Islet of Langerhans (tissue), 1 donor: ENCODE results near the gene RUNX2.

Experiments used
- FAIRE-seq: peaks from one replicate; lab custom pipeline; 2011; peaks lifted over from hg19 to GRCh38; lab: Jason Lieb, UNC

The RUNX2 gene

GRCh38 chr6:45487645-45488044 is 159.5 kb downstream of the RUNX2 start:
- FAIRE-seq: no peak

GRCh38 chr6:45488269-45488668 is 160.1 kb downstream of the RUNX2 start:
- FAIRE-seq: no peak

DNA sequence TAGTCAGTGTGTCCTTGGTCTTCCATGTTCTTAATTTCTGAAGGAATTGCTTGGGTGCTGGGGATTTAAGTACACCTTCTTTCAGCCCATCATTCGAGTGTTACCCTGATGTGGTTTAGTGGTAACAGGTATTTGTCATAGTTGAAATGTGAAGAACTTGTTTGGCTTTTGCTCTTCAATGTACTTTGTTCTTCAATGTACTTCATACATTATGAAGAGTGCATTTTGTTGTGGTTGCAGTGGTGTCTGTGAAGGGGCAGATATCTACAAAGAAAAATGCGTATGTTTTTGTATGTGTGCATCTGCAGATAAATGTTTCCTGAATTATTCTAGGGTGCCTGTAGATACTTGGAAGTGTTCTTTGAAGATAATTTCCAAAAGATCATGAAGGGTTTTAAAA is 160.8 kb downstream of the RUNX2 start:
- no peak for FAIRE-seq

- no peak for FAIRE-seq
Observed at GRCh38 chr6:45491048-45491735, 163.1 kb downstream of the RUNX2 start.

DNA sequence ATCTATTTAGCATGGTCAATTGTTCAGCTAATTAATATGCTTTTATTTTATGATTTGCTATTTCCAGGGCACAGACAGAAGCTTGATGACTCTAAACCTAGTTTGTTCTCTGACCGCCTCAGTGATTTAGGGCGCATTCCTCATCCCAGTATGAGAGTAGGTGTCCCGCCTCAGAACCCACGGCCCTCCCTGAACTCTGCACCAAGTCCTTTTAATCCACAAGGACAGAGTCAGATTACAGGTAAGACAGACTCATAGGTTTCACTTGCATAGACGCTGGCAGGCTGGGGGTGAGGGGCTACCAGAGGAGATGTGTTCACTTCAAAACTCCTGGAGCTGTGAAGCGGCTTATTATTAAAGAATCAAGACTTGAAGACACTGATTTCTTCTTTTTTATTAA is 163.7 kb downstream of the RUNX2 start:
- FAIRE-seq: no peak

- FAIRE-seq: no peak
Observed at GRCh38 chr6:45493761-45494160, 165.6 kb downstream of the RUNX2 start.

GRCh38 chr6:45494416-45495135 is 166.4 kb downstream of the RUNX2 start:
- FAIRE-seq: no peak

- no peak for FAIRE-seq
Observed at GRCh38 chr6:45495429-45496084, 167.4 kb downstream of the RUNX2 start.

DNA sequence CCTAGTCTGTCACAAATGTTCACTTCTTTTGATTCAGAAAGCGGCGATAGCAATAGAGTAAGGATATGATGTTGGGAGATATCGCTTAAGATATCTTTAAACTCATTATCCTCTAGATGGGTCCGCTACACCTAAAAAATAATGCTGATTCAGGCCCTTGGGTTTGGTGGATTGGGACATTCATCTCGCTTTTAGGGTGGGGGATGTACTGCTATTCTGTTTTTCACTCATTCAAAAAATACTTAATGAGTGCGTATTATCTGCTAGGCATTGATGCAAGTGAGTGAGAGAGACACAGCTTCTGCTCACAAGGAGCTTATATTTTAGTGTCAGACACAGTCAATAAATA is 167.9 kb downstream of the RUNX2 start:
- FAIRE-seq: no peak

DNA sequence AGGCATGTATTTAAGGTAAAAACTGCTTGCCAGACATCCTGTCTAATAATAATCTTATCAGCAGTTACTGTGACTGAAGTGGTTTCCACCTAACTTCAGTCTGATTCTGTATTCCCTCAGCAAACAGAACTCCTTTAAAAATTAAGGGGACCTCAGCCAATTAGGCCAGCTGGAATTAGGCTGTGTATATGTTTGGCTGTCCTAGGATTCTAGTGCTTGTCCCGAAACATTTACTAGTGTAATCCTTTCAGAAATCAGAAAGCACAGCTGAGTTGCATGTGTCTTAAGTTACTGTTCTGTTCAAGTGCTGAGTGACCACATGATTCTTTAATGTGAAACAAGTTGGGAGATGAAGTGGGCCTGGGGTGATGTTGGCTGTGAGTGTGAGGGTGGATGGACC is 170.5 kb downstream of the RUNX2 start:
- no peak for FAIRE-seq

GRCh38 chr6:45500924-45501816 is 173.0 kb downstream of the RUNX2 start:
- no peak for FAIRE-seq

GRCh38 chr6:45502456-45502855 is 174.3 kb downstream of the RUNX2 start:
- no peak for FAIRE-seq

- no peak for FAIRE-seq
Observed at GRCh38 chr6:45504947-45505346, 176.8 kb downstream of the RUNX2 start.

DNA sequence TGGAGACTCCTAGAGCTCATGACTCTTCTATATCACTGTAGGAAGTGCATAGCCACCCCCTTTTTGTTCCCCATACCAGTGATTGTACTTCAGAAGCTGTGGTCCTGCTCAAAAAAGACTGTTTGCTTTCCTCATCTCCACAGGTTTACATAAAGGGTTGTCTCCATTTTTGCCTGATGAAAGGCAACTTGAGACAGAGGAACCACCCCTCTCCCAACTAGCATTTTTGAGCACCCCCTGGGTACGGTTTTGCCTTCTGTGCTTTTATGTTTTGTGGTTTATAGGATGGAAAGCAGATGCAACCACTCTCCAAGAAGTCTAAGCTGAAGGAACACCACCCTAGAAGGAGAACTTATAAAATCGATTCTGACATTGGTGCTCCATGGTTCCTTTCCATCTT is 177.3 kb downstream of the RUNX2 start:
- no peak for FAIRE-seq

DNA sequence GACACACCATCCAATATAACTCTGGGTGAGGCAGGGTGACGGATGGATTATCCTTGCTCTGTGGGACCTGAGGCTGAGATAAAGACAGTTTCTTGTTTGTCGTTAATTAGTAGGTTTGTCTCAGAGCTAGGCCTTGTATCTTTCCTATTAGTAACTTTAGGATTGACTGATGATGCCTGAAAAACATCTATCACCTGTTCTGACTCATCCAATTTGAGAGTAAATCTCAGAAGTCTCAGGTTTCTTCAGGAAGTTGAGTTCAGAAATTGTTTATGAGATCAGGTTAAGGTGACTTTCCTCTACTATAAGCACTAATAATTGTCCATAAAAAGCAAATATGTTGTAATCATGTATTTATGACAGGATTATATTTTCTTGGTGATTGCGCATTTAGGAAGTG is 179.1 kb downstream of the RUNX2 start:
- FAIRE-seq: no peak

GRCh38 chr6:45509426-45509825 is 181.3 kb downstream of the RUNX2 start:
- FAIRE-seq: no peak

DNA sequence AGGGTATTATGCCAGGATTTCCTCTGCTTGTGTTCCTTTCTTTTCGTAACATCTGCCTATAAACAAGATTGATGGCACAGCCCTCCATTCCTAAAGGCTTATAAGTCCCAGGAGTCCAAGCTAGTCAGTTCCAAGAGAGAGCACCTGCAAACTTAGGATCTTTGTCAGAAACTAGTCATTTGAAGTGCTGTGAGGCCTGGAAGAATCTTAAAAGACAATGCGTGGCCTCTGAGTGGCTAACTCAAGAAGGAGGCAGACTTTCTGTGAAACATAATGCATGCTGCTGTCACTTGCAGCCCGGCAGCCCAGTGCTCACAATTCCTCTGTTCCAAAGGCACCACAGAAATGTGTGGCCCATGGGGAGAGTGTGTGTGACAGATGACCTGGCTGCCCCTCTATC is 184.6 kb downstream of the RUNX2 start:
- FAIRE-seq: no peak

DNA sequence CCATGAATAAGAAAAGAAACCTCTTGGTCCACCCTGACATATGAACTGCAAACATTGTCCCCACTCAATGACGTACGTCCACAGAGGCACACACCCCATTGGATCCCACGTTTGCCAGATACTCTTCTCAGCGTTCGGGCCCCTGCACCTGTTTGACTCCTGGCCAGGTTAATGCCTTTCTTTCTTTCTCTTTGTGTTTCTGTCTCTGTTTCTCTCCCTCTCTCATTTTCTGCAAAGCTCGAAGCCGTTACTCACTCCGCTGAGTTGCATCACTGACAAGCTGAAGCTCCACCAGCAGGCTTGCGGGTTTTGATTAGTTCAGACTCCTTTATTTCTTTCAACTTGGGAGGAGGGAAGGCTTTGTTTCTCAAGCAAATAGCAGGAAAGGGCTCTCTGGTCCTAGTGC is 185.1 kb downstream of the RUNX2 start:
- FAIRE-seq: no peak

DNA sequence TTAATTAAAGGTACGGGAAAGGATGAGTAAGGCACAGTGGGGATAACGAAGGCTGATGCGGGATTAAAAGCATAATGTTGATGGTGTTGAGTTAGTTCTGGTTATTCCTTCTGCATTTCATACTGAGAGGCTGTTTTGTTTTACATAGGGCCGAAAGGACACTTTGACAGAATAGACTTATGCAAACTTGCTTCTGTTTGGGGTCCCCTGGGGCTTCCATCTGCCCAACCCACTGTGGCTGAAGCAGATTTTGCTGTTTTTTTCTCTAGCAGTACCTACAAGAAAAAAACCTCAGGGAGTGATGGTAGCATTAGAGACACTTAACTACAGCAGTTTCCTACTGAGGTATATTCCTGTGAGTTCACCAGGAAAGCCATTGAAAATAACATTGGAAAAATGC is 185.7 kb downstream of the RUNX2 start:
- FAIRE-seq: no peak

DNA sequence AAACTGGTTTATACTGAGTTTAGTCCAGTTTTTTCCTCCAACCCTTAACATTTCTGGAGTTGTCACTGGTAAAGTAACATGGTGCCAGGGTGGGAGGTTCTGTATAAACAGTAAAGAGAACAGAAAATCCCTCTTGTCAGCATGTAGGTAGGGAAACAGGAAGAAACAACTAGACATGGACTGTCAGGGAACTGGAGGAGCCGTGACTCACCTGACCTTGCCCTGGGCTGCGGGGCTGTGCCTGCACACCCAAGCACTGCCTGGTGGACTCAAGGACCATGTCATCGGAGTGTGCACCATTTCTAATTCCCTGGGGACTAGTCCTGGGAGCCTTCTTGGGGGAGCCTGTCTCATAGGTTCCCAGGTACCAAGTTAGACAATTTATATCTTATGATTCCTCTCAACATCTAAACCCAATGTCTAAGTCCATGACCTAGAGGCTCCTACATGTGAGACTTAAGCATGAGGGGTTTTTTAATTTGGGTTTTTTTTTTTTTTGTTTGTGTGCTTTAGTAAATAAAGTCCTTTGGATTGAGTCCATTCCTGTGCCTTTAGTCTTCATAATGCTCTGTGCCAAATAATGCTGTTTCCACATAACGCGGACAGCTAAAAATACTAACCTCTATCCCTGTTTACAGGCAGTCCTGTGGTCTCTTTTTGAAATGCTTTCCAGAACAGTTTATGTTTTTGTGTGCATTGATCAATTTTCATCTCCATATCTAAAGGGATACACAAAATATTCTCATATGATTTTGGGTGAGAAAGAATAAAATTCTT is 186.5 kb downstream of the RUNX2 start:
- FAIRE-seq: no peak

DNA sequence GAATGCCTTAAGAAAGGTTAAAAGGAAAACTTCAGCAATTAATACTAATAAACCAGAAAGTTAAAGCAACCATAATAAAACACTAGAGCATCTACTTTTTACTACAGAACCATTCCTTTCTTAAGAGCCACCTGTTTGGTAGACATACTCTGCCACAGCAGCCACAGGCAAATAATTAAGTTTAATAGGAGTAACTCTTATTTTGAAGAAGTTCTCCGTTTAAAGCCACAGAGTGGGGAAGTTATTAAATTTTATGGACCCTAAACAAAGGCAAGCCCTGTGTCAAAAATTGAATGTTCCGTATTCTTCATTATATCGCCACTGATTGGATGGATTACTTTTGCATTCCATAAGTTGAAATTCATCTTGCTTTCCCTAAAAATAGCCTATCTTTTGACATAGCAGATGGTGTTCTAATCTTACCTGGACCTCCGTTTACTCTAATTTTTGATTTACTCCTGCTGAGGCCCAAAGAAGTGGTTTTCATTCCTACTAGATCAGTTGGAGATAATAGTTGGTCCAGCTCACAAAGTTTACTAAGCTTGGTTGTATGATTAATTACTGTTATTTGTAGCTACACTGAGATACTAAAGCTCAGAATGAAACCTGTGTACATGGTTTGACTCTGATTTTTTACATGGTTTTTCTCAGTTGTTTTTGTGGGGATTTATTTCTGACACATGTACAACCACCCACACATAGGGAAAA is 190.0 kb downstream of the RUNX2 start:
- FAIRE-seq: no peak
